GM13976 (cell line): ENCODE measurements around the gene ATP4A.

Experiments used
- DNase-seq: peaks from one replicate; pipeline ENCODE4 v3.0.0; 2012; ENCODE audit warnings: low spot score
- CTCF ChIP-seq: IDR thresholded peaks from 2 replicates; pipeline ENCODE4 v1.5.1; 2012; ENCODE audit warnings: borderline replicate concordance, mild to moderate bottlenecking; ENCODE audit not compliant: insufficient read depth; ENCODE audit errors: extremely low read depth, missing control alignments, control extremely low read depth
- in situ Hi-C: fragments of 300-500 bp; cut with MboI; formaldehyde crosslinking; loops from one replicate; pipeline ENCODE4 v1.12.0; 2022; ENCODE audit warnings: low sequenced_read_pairs, mixed read lengths, inconsistent platforms; ENCODE audit not compliant: unreplicated experiment

Gene ATP4A

GRCh38 chr19:35556025-35556590 is 7.3 kb downstream of the ATP4A start:
- in situ Hi-C loops = no loop called here
- TF ChIP-seq CTCF = no peak

GRCh38 chr19:35555301-35556005 is 8.0 kb downstream of the ATP4A start:
- in situ Hi-C loops = no loop called here
- peak; percentile 66 for DNase-seq
- TF ChIP-seq CTCF = no peak

More at GRCh38 chr19:35556025-35556590, 7.3 kb downstream of the ATP4A start:
- no peak for DNase-seq

DNA sequence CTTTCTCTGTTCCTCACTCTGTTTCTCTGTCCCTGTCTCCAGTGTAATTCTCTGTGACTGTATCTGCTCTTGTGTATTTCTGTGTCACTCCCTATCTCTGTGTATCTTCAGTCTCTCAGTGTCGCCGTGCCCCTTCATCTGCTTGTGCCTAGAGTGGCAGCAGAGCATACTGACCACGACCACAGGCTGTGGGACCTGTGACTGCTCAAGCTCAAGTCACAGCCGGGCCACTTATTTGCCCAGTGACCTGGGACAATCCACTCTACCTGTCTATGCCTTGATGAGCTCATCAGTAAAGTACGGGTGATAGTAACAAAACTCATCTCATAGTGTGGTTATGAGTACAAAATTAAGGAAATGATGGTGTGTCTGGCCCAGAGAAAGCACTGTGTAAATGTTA is 9.4 kb downstream of the ATP4A start:
- no peak for TF ChIP-seq CTCF
- in situ Hi-C loops = no loop called here
- DNase-seq = no peak

GRCh38 chr19:35553385-35554000 is 10.0 kb downstream of the ATP4A start:
- in situ Hi-C loops = no loop called here
- DNase-seq = no peak
- no peak for TF ChIP-seq CTCF

DNA sequence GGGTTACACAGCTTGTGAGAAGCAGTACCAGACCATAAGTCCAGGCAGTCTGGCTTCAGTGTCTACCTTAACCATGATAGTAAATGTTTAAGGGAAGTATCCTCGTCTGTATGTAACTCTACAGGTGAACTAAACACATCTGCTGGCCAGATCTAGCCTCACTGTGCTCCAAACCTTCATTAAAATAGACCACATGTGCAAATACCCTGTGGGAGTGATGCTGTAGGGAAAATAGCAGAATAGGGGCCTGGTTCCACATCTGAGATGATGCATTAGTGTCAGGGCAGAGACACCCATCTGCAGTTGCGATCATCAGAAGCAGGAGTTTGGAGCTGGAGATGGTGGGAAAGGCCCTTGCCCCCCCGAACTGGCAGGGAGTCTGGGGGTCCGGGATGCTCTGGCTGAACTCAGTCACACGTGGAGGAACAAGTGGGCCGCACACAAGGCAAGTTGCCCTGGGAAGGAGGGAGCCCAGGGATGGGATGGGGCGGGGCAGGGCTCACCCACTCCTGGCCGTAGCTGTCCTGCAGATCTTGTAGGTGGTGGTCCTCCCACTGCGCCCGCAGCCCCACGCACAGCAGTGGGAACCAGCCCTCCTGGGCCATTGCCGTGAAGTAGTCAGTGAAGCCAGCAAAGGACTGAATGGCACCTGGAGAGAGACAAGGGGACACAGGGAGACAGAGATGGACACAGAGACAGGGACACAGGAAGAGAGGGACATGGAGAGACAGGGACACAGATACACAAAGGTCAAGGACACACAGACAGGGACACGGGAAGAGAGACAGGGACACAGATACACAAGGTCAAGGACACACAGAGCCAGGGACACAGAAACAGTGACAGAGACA is 10.7 kb downstream of the ATP4A start:
- in situ Hi-C loops = no loop called here
- no peak for DNase-seq
- no peak for TF ChIP-seq CTCF

DNA sequence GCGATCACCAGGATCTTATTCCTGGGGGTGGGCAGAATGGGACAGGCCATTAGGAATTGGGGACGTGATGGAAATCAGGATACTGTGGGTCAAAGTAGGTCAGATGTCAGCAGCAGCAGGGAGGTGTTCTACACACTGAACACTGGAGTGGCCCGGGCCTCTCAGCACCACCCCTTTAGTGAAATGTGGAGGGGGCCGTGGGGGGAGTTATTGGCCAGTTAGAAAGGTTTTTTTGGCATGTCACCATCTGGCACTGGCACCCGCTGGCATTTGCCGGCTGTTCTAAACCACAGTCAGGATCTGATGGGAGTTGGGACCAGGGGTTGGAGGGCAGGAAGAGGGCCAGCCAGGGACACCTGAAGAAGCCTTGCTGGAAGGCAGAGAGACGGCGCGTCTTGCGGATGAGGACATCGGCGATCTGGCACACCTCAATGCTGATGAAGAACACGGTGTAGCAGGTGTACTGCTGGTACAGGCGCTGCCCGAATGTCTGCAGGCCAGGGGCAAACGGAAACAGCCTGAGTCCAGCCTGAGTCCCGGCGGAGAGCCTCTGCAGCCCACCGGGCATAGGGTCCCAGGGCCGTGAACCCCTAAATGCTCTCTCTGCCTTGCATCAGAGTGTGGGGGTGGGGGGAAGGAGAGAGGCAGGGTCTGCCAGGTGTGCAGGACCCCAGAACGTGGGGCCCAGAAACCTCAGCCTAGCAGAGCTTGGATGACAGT is 12.2 kb downstream of the ATP4A start:
- DNase-seq = no peak
- in situ Hi-C loops = no loop called here
- TF ChIP-seq CTCF = no peak
